ENCODE results near the gene C2CD2. TPM values are rescaled to one million over a fixed set of nuclear protein-coding genes. Genes with fewer than 3 reads are reported as not detected.

The C2CD2 gene
- total RNA-seq (2013; cell fraction: nucleolus; rRNA removed), result 193 and 225 TPM in 2 replicates
- total RNA-seq (2014; rRNA removed) (13.0 and 13.7 TPM in 2 replicates), total RNA-seq (2014; rRNA removed; fragmentation: Illumina TruSeq; extraction: Trizol) (8.3 and 10.9 TPM in 2 replicates), total RNA-seq (2021) (11.2 and 11.6 TPM in 2 replicates), polyA plus RNA-seq (2011; rRNA removed) (26.9 and 30.9 TPM in 2 replicates), polyA plus RNA-seq (2014; fragmentation: Illumina TruSeq; extraction: Trizol) (8.8 and 9.3 TPM in 2 replicates), polyA plus RNA-seq (2014; fragmentation: Nextera tagmentation; extraction: Ambion mirVana) (1 to 10 TPM; 2.2 to 2.9 TPM), polyA plus RNA-seq (2014; rRNA removed) (9.9 and 11.1 TPM in 2 replicates), polyA plus RNA-seq (2016; fragmentation: Nextera tagmentation; extraction: Ambion mirVana) (1 to 10 TPM; 2.5 to 4.9 TPM), polyA minus RNA-seq (2011; rRNA and poly(A)+ RNA removed) (57.2 and 71.5 TPM in 2 replicates), Bru-seq, nascent RNA (percentile 77 among the genes with signal in this experiment), BruChase-seq, experiment 1, labeled RNA remaining after a 6-hour chase (percentile 86 among the genes with signal in this experiment), BruChase-seq, experiment 2, labeled RNA remaining after a 2-hour chase (percentile 83 among the genes with signal in this experiment)
- 4.4 TPM for polyA plus RNA-seq (2011; ENCODE audit: low read depth)
- 22.6 and 26.7 TPM in 2 replicates for polyA plus RNA-seq (2011; cell fraction: cytosol; rRNA removed)
- polyA plus RNA-seq (2011; cell fraction: nucleus; rRNA removed), result 59.4 and 76.9 TPM in 2 replicates
- polyA plus RNA-seq (2012), result 7.7 and 13.4 TPM in 2 replicates
- polyA minus RNA-seq (2011; cell fraction: cytosol; rRNA and poly(A)+ RNA removed), result 9.8 and 11.5 TPM in 2 replicates
- 29.0 and 42.4 TPM in 2 replicates for polyA minus RNA-seq (2011; cell fraction: nucleus; rRNA and poly(A)+ RNA removed)
- long read RNA-seq, experiment 1, result 0 reads
- long read RNA-seq, experiment 2, partial matches to known transcripts, result 7 of 16 reads
- long read RNA-seq, experiment 2, other reads (novel, unspliced or antisense), result 9 of 16 reads

GRCh38 chr21:41953831-41954653 is at the start of gene C2CD2:
TSS of gene C2CD2 (minus strand) at chr21:41954018. CDS start at chr21:41953648, 370 bp downstream.
- ChIA-PET RAD21 (ENCODE audit: unreplicated experiment) (no interaction called here), SMC1A (ENCODE audit: uncharacterized antibody, unreplicated experiment) (no interaction called here), CTCF (interaction anchor here (1.7 kb wide), 1 partner anchor 31 kb away, joined by 4 read pairs; no protein-coding TSS in a partner anchor), POLR2A (no interaction called here)
- no peaks in the 10 kb centered on the region for H3K27me3 ChIP-seq (replicated peaks in 1 of 2; ENCODE audit: control insufficient read depth in 2 of 2, insufficient read depth in 2 of 2, low read length in 1 of 2)
- intact Hi-C loops (cut with micrococcal nuclease; ENCODE audit: unreplicated experiment), result loop anchor here (5.0 kb wide), 2 partner anchors 48 to 108 kb away; no protein-coding TSS in a partner anchor
- peaks cover 39% of the 10 kb centered on the region for H3K79me2 ChIP-seq (ENCODE audit: control insufficient read depth, insufficient read depth, low read length)
- DNase-seq (ENCODE audit: low read depth, low spot score) (no peak), FAIRE-seq (no peak), ATAC-seq (peak; percentile 65)
- peak within 1 kb of the TSS; percentile 78 for H3K4me3 ChIP-seq
- H3K9ac ChIP-seq (ENCODE audit: control insufficient read depth, insufficient read depth, low read length), result peak within 1 kb of the TSS; percentile 73
- WGBS (ENCODE audit: insufficient coverage, insufficient replicate concordance, low lambda C conversion rate, missing lambda C conversion rate), result 15% methylated on average over 27 of the region's 85 CpGs
- no TSS peak for BruUV-seq (replicated peaks)
- H3K4me2 ChIP-seq (ENCODE audit: control insufficient read depth, insufficient read depth), result peak within 1 kb of the TSS; percentile 93
- peaks cover 37% of the 10 kb centered on the region for H3K4me1 ChIP-seq (ENCODE audit: control insufficient read depth, insufficient read depth, low read length)
- in situ Hi-C loops (cut with MboI), result no loop called here
- H3K27ac ChIP-seq (ENCODE audit: control insufficient read depth, insufficient read depth), result peak within 1 kb of the TSS; percentile 48
- no peaks in the 10 kb centered on the region for H4K20me1 ChIP-seq (ENCODE audit: control insufficient read depth, insufficient read depth)
- peak within 1 kb of the TSS; percentile 85 for H2AFZ ChIP-seq (ENCODE audit: control insufficient read depth, low read depth, low read length)
- no peaks in the 10 kb centered on the region for H3K36me3 ChIP-seq (ENCODE audit: control insufficient read depth in 2 of 2, insufficient read depth in 2 of 2, low read length in 1 of 2)
- H3K9me3 ChIP-seq (replicated peaks; ENCODE audit: control insufficient read depth, insufficient read depth, low read length), result no peaks in the 10 kb centered on the region
- TF ChIP-seq CBFB (IDR thresholded peaks at IDR 0.05; ENCODE audit: low read depth) (no peak), EED (IDR thresholded peaks at IDR 0.05; ENCODE audit: low read depth) (no peak), SMAD5 (IDR thresholded peaks at IDR 0.05; ENCODE audit: low read depth) (no peak), RUNX3 (IDR thresholded peaks at IDR 0.05; ENCODE audit: low read length) (no peak; the same call in 1 of the 2 replicates), KLF5 (IDR thresholded peaks at IDR 0.05; ENCODE audit: partially characterized antibody) (no peak), ESRRA (IDR thresholded peaks at IDR 0.05; ENCODE audit: low read length) (no peak), SMAD1 (IDR thresholded peaks at IDR 0.05; ENCODE audit: low read depth, partially characterized antibody) (no peak), EGR1 (IDR thresholded peaks at IDR 0.05; ENCODE audit: borderline replicate concordance in 1 of 2, low read depth in 2 of 2, low read length in 2 of 2) (peak in 1 of 2 experiments; percentile 66; a peak in 1 of 3 replicates), NRF1 (conservative IDR thresholded peaks at IDR 0.05; ENCODE audit: low read depth, low read length) (no peak), NFIC (IDR thresholded peaks at IDR 0.05; ENCODE audit: low read depth, low read length) (no peak), CBX3 (IDR thresholded peaks at IDR 0.05; ENCODE audit: borderline replicate concordance, low read depth) (no peak), DPF2 (IDR thresholded peaks at IDR 0.05) (peak; percentile 54; the same call in 1 of the 2 replicates), HDAC2 (IDR thresholded peaks at IDR 0.05) (no peak), CHD2 (IDR thresholded peaks at IDR 0.05; ENCODE audit: borderline replicate concordance, low read depth, low read length) (no peak), GABPA (IDR thresholded peaks at IDR 0.05; ENCODE audit: low read depth) (no peak)
- TF ChIP-seq, protein P1, sequence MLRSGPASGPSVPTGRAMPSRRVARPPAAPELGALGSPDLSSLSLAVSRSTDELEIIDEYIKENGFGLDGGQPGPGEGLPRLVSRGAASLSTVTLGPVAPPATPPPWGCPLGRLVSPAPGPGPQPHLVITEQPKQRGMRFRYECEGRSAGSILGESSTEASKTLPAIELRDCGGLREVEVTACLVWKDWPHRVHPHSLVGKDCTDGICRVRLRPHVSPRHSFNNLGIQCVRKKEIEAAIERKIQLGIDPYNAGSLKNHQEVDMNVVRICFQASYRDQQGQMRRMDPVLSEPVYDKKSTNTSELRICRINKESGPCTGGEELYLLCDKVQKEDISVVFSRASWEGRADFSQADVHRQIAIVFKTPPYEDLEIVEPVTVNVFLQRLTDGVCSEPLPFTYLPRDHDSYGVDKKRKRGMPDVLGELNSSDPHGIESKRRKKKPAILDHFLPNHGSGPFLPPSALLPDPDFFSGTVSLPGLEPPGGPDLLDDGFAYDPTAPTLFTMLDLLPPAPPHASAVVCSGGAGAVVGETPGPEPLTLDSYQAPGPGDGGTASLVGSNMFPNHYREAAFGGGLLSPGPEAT (IDR thresholded peaks at IDR 0.05; ENCODE audit: low read depth), result no peak; the same call in 1 of the 2 replicates

All from GM12878 (cell line).